Measurements from ENCODE around the gene SECTM1.

SECTM1 gene

GRCh38 chr17:82380860-82381702, 47.5 kb upstream of the SECTM1 start:
- peak; percentile 54 for ATAC-seq
- no peak for TF ChIP-seq CSRNP3 (CRISPR knock-in tag; IDR thresholded peaks at IDR 0.05)
- no peak for TF ChIP-seq ZC3H10 (CRISPR knock-in tag; IDR thresholded peaks at IDR 0.05)
- TF ChIP-seq ZFP3 (CRISPR knock-in tag; IDR thresholded peaks at IDR 0.05): no peak
- no peak for TF ChIP-seq ISL1 (CRISPR knock-in tag; IDR thresholded peaks at IDR 0.05)
- TF ChIP-seq PATZ1 (CRISPR knock-in tag; IDR thresholded peaks at IDR 0.05; ENCODE audit: borderline replicate concordance): no peak
- TF ChIP-seq SNAI2 (CRISPR knock-in tag; IDR thresholded peaks at IDR 0.05): no peak
- TF ChIP-seq ZFP30 (CRISPR knock-in tag; IDR thresholded peaks at IDR 0.05): no peak
- TF ChIP-seq TSHZ2 (CRISPR knock-in tag; IDR thresholded peaks at IDR 0.05): no peak
- TF ChIP-seq TOX (CRISPR knock-in tag; IDR thresholded peaks at IDR 0.05; ENCODE audit: borderline replicate concordance): no peak
- TF ChIP-seq ESRRG (CRISPR knock-in tag; IDR thresholded peaks at IDR 0.05): no peak
- no peak for TF ChIP-seq TCF4 (CRISPR knock-in tag; IDR thresholded peaks at IDR 0.05; ENCODE audit: borderline replicate concordance)
- no peak for TF ChIP-seq CREB5 (CRISPR knock-in tag; IDR thresholded peaks at IDR 0.05; ENCODE audit: low read depth)
- no peak for TF ChIP-seq OSR1 (CRISPR knock-in tag; IDR thresholded peaks at IDR 0.05)
- no peak for TF ChIP-seq ZNF565 (CRISPR knock-in tag; conservative IDR thresholded peaks at IDR 0.05; ENCODE audit: low read depth)
- no peak for TF ChIP-seq ZNF8 (CRISPR knock-in tag; IDR thresholded peaks at IDR 0.05)
- no peak for TF ChIP-seq BACH2 (CRISPR knock-in tag; IDR thresholded peaks at IDR 0.05; ENCODE audit: borderline replicate concordance)
- no peak for TF ChIP-seq GLIS3 (CRISPR knock-in tag; IDR thresholded peaks at IDR 0.05)
- no peak for TF ChIP-seq RARB (CRISPR knock-in tag; IDR thresholded peaks at IDR 0.05)

- no peak for ATAC-seq
- TF ChIP-seq PPARA (CRISPR knock-in tag; IDR thresholded peaks at IDR 0.05; ENCODE audit: borderline replicate concordance) (no peak), ZNF565 (CRISPR knock-in tag; conservative IDR thresholded peaks at IDR 0.05; ENCODE audit: low read depth) (no peak), SNAI2 (CRISPR knock-in tag; IDR thresholded peaks at IDR 0.05) (no peak), CREB5 (CRISPR knock-in tag; IDR thresholded peaks at IDR 0.05; ENCODE audit: low read depth) (no peak), CSDC2 (CRISPR knock-in tag; IDR thresholded peaks at IDR 0.05) (no peak)
These were observed 45.1 kb upstream of the SECTM1 start for GRCh38 chr17:82378741-82379021.

GRCh38 chr17:82377924-82378740, 44.6 kb upstream of the SECTM1 start:
- ATAC-seq: no peak
- TF ChIP-seq ISL1 (CRISPR knock-in tag; IDR thresholded peaks at IDR 0.05) (no peak), CSDC2 (CRISPR knock-in tag; IDR thresholded peaks at IDR 0.05) (no peak), ZNF8 (CRISPR knock-in tag; IDR thresholded peaks at IDR 0.05) (no peak), TCF4 (CRISPR knock-in tag; IDR thresholded peaks at IDR 0.05; ENCODE audit: borderline replicate concordance) (no peak), ZNF565 (CRISPR knock-in tag; conservative IDR thresholded peaks at IDR 0.05; ENCODE audit: low read depth) (no peak), PATZ1 (CRISPR knock-in tag; IDR thresholded peaks at IDR 0.05; ENCODE audit: borderline replicate concordance) (no peak), ZNF70 (CRISPR knock-in tag; IDR thresholded peaks at IDR 0.05) (no peak), ZFP3 (CRISPR knock-in tag; IDR thresholded peaks at IDR 0.05) (no peak), PPARA (CRISPR knock-in tag; IDR thresholded peaks at IDR 0.05; ENCODE audit: borderline replicate concordance) (no peak), TSHZ2 (CRISPR knock-in tag; IDR thresholded peaks at IDR 0.05) (no peak), OSR1 (CRISPR knock-in tag; IDR thresholded peaks at IDR 0.05) (no peak), BACH2 (CRISPR knock-in tag; IDR thresholded peaks at IDR 0.05; ENCODE audit: borderline replicate concordance) (no peak), TOX (CRISPR knock-in tag; IDR thresholded peaks at IDR 0.05; ENCODE audit: borderline replicate concordance) (no peak), ZC3H10 (CRISPR knock-in tag; IDR thresholded peaks at IDR 0.05) (no peak)
